NOMO-1 (cell line): ENCODE data around the gene ANKRD50.

Source experiments
- DNase-seq, 2 experiments: peaks; one replicate each; lab custom pipeline; 2025; ENCODE audit not compliant: unreplicated experiment in 2 of 2; lab: John Stamatoyannopoulos, UW

ANKRD50 gene

DNA sequence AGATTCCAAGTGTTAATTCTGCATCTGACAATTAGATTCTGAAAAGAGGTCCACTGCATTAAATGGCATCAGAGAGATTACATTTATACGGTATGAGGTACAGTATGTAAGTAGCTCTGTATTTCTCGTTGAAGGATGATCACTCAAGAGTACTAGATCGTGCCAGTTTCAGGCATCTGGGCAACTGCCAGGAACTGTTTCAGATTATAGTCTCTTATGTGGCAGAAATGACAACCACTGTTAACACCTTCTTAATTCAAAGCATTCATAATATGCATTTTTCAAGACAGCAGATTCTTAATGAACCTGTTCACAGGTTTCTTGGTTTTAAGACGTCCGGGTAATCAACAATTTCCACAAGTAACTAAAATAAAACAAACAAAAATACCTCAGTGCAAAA, 1.6 kb downstream of the ANKRD50 start:
- DNase-seq, result no peak

DNA sequence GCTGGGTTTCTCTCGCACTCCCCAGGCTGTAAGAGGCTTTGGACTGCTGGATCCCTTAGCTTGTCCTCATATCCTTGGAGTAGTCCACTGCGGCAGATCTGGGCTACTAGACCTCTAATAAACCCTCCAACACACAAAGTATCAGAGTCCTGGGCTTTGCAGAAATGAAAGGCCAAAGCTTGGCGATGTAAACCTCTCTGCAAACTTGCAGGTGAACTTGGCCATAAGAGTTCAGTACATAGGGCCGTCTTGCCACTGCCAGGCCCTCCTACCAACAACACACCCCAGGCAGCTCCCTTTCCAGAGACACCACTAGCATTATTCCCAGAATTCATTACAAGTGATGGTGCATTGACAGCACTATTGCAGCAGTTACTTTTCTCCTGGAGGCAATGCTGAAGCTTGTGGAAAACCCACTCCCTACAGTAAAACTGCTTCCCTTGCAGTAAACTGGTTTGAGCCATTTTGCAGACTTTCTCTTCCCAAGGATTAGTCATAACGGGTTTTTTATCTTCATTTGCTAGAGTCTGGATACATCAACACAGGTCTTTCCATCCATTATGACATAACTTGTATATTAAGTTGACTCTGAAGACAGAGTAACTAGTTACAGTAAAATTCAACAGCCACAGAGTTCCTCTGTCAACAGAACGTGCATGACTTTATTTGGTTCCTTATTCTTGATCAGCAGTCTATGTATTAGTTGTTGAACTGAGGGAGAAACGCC, 2.4 kb downstream of the ANKRD50 start:
- DNase-seq, result peak; percentile 4 to 36

- no peak for DNase-seq
These were observed 3.8 kb downstream of the ANKRD50 start for GRCh38 chr4:124708517-124709300.

DNA sequence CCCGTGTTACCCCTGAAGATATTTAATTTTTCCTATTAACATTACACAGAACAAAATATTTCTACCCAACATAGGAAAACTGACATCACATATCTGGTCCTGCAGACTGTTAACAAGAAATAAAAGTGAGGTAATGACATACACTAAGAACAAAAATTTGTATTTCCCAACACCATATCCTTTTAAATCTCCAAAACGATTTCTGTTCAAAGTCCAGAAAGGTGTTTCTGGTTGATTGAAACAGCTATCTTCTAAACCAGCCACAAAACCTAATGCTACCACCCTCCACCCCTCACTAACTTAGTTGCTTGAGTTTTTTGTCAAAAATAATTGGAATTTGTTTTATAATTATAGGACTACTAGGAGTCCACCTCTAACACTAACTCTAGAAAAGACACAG, 7.1 kb downstream of the ANKRD50 start:
- DNase-seq, result no peak

DNA sequence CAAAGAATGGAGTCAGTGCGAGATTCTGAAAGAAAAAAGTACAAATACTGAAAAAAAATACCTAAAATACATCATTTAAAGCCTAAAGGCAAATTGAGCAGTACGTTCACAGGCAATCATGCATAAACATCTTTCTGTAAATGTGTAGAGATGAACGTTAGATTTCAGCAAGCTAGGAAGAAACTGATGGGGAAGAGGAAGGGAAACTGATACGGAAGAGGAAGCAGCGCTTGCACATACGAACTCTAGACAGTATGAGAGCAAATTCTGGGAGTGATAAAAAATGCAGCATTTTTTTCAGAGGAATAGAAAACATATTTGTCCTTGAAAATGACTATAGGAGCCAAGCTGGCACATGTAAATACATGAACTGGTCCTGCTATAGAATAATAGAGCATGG, 9.4 kb downstream of the ANKRD50 start:
- DNase-seq, result peak; percentile 39 to 73

DNA sequence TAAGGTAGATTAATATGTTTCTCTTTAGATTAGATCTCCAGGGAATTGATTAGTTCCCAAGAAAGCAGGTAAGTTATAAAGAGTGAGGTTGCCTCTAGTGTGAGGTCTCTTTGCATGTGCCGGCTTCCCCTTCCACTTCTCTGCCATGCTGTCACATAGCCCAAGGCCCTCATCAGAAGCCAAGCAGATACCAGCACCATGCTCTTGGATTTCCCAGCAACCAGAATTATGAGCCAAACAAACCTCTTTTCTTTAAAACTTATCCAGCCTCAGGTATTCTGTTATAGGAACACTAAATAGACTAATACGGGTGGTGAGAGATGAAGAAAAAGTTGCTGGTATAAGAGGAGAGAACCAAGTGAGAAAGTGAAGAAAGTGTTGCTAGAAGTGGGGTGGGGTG, 15.1 kb downstream of the ANKRD50 start:
- no peak for DNase-seq

GRCh38 chr4:124696182-124696581, 16.4 kb downstream of the ANKRD50 start:
- DNase-seq, result no peak

DNA sequence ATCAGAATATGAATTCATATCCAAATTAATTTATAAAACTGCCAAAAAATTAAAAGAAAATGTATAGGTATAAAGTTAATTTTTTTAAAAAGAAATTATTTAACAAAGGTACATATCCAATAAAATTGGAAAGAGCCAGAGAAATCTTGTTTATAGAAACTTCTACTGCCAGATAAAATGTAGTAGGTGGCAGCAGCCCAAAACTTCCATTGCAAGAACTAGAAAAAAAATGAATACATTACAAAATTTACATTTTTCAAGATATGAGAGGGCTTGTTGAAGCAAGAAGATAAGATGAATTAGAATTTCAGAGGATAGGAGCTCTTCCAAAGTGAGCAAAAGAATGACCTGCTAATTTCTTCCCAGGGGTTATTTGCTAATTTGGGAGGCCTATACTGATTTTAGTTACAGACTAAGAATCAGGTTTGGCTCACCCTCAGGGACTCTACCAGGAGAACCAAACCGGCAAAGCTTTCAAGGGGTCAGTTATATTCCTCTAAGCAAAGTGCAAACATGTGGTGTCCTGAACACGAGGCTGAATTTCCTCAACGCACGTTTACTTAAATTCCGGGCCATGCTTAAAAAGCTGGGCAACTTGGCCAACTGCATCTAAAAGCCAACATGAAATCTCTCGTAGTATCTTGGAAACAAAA, 17.5 kb downstream of the ANKRD50 start:
- DNase-seq, result no peak

DNA sequence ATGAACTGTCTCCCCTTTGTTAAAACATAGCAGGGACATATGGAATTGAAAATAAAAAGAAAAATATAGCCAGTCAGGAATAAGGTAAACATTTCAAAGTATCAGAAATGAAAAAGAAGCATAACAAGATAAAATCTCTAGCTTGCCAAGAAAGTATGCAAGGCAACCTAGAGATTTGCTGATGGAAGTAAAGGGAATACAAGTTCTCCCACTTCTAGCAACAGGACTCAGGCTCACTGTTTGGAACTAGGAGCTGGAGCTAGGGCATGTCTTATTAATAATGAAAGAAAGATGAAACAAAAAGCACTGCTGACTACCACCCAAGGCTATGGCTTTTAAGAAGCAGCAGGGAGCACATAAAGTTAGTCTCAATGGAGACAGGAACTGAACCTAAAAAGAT, 18.2 kb downstream of the ANKRD50 start:
- no peak for DNase-seq

DNA sequence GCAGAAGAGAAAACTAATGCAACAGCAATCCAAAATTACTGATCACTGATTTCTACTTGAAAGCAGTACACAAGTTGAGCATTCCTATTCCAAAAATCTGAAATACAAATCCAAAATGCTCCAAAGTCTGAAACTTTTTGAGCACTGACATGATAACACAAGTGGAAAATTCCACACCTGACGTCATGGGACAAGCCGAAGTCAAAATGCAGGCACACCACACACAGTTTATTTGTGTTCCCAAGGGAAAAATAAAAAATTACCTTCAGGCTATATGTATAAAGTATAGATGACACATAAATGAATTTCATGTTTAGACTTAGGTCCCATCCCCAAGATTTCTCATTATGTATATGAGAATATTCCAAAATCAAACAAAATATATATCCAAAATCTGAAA, 20.7 kb downstream of the ANKRD50 start:
- no peak for DNase-seq

DNA sequence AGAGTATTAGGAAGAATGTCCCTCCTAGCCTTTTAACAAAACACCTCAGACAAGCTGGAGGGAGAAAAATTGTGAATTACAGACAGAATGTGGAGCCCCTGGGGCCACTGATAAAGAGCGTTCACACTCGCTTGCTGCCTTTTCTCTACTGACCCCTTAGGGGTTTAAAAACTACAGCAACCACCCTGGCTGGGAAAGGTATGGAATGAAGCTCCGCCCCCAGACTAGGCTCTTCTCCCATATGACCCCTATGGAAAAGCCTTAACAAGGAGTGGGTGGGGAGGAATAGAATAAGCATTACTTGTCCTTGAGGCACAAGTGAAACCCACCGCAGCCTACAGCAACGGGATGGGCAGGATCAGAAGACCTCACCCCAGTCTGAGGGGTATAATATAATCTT, 26.3 kb downstream of the ANKRD50 start:
- no peak for DNase-seq

- DNase-seq, result no peak
These were observed 26.7 kb downstream of the ANKRD50 start for GRCh38 chr4:124685851-124686250.

- no peak for DNase-seq
These were observed 28.2 kb downstream of the ANKRD50 start for GRCh38 chr4:124684301-124684700.

DNA sequence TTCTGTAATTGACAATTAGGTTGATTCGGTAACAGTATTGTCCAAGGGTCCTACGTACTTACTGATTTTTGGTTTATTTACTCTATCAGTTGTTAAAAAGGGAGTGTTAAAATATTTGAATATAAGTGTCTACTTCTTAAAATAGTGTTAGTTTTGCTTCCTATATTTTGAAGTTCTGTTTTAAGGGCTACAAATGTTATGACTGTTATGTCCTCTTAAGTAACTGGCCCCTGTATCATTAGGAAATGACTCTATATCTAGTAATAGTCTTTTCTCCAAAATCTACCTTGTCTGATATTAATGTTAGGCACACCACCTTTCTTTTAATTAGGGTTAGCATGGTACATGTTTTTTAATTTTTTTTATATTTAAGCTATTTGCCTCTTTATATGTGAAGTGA, 30.1 kb downstream of the ANKRD50 start:
- DNase-seq, result peak in 1 of 2 experiments; percentile 18

DNA sequence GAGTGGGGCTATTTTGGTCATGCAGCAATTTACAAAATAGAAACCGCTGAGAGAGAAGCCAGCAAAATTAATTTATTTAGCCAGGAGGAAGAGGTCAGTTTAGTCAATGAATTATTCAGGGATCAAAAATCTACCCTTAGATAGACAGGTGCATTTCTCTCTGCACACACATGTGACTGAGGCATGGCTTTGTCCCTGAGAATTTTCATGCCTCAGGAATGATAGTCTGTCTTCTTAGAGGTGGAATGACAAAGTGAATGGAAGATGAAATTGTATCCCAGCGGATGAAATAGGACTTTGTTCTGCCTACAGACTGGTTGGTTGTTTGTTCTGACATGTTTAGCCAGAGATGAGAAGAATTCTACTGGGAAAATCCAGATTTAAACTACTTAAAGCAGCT, 46.0 kb downstream of the ANKRD50 start:
- no peak for DNase-seq

GRCh38 chr4:124658795-124659194, 53.7 kb downstream of the ANKRD50 start:
- no peak for DNase-seq

GRCh38 chr4:124650614-124651013, 61.9 kb downstream of the ANKRD50 start:
- no peak for DNase-seq

- no peak for DNase-seq
These were observed 64.9 kb downstream of the ANKRD50 start for GRCh38 chr4:124647599-124647998.

- no peak for DNase-seq
These were observed 67.9 kb downstream of the ANKRD50 start for GRCh38 chr4:124644621-124645020.

DNA sequence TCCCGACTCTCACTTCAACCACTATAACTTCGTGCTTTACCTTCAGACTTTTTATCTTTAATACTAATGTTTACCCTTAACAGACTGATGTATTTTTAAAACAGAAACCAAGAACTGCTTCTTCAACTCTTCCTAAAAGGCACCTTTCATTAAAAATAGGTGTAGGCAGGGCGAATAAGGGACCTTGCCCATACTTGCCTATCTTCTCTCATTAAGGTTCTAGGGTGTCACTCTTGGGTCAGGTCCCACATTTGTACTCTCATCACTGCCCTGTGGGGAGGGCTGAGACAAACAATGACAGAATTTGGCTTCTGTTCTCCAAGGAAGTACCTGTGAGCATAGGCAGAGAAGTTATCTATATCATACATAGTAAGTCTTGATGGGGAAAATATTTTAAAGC, 69.7 kb downstream of the ANKRD50 start:
- no peak for DNase-seq

DNA sequence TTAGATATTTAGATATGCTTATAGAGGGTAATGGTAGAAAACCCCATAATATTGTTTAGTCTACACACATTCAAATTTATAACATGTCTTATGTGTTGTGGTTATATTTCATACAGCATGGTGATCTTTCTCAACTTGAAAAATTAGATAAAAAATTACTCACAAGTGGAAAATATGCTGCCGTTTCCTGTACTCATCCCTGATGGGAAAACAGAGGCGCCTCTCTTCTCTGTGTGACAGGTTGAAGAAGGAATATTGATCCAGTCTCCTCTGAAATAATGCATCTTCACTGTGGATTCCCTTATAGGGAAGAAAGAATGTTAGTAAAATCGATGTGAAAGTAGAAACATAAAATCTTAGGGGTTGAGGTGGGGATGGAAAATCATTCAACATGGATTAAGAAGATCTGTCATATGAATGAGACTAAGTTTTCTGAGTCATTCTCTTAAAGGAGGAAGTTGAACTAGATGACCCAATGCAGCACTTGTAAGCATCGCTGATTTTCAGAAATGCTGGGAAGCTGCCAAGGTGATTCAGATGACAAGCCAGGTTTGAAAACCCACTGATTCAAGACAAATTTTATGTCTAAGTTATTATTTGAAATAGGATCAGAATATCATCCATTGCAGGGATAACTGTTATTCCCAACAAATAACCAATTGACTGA, 70.7 kb downstream of the ANKRD50 start:
- DNase-seq, result peak in 1 of 2 experiments; percentile 70
